SK-N-SH (cell line): ENCODE results near the gene NOL4L. TPM values are rescaled to one million over a fixed set of nuclear protein-coding genes. Genes with fewer than 3 reads are reported as not detected.

Experiments
- CTCF ChIA-PET: fragments of 300-600, 350-600 bp; formaldehyde crosslinking; extraction: SDS; loops from one replicate; lab custom pipeline; 2021; lab: Yijun Ruan, JAX
- POLR2A ChIA-PET: fragments of 350-600 bp; sonication (Branson Sonifier 250); formaldehyde crosslinking; extraction: SDS; loops from one replicate; lab custom pipeline; 2020; ENCODE audit warnings: antibody characterized with exemption, inconsistent platforms; lab: Yijun Ruan, JAX
- DNase-seq: peaks from one replicate; pipeline ENCODE4 v3.0.0; 2012
- H2AFZ ChIP-seq: fragments of 200-600 bp; sonication (generic); 2 replicates; pipeline ENCODE4 v1.8.1; 2016; ENCODE audit warnings: antibody characterized with exemption, mild to moderate bottlenecking, low read depth
- H3F3A ChIP-seq: fragments of 200-600 bp; sonication (generic); replicated peaks from 2 replicates; pipeline ENCODE3; 2016; ENCODE audit warnings: antibody characterized with exemption, mild to moderate bottlenecking; ENCODE audit not compliant: insufficient read depth
- H3K27ac ChIP-seq, 2 experiments: fragments of 200-500 bp in 1 of 2; fragments of 200-600 bp in 1 of 2; sonication (Bioruptor generic) in 1 of 2; sonication (generic), shearing (Covaris generic) in 1 of 2; 2 replicates each; pipeline versions ENCODE4 v1.5.1 to v1.6.1; 2014 to 2016; ENCODE audit warnings: low read depth in 2 of 2, inconsistent platforms in 1 of 2, low read length in 1 of 2, mild to moderate bottlenecking in 1 of 2, mixed read lengths in 1 of 2
- H3K27me3 ChIP-seq: fragments of 200-600 bp; sonication (generic), shearing (Covaris generic); 2 replicates; pipeline ENCODE4 v1.6.1; 2016; ENCODE audit warnings: mixed run types; ENCODE audit not compliant: insufficient read depth
- H3K36me3 ChIP-seq, 2 experiments: fragments of 200-500 bp in 1 of 2; fragments of 200-600 bp in 1 of 2; sonication (Bioruptor generic) in 1 of 2; sonication (generic) in 1 of 2; replicated peaks in 1 of 2; 2 replicates each; pipeline versions ENCODE3 to v1.5.1; 2014 to 2016; ENCODE audit warnings: low read length in 1 of 2, mild to moderate bottlenecking in 1 of 2; ENCODE audit not compliant: insufficient read depth in 2 of 2, control insufficient read depth in 1 of 2
- H3K4me1 ChIP-seq, 2 experiments: fragments of 200-500 bp in 1 of 2; fragments of 200-600 bp in 1 of 2; sonication (Bioruptor generic) in 1 of 2; sonication (generic), shearing (Covaris generic) in 1 of 2; 2 replicates each; pipeline versions ENCODE4 v1.5.1 to v1.6.1; 2014 to 2016; ENCODE audit warnings: low read depth in 1 of 2, low read length in 1 of 2, mixed run types in 1 of 2; ENCODE audit not compliant: insufficient read depth in 2 of 2, control insufficient read depth in 1 of 2
- H3K4me2 ChIP-seq: fragments of 200-600 bp; sonication (generic), shearing (Covaris generic); 2 replicates; pipeline ENCODE4 v1.6.1; 2017; ENCODE audit warnings: mixed run types
- H3K4me3 ChIP-seq, 2 experiments: fragments of 200-500 bp in 1 of 2; fragments of 200-600 bp in 1 of 2; sonication (Bioruptor generic) in 1 of 2; sonication (generic), shearing (Covaris generic) in 1 of 2; 2 replicates each; pipeline versions ENCODE4 v1.5.1 to v1.8.1; 2014 to 2016; ENCODE audit warnings: low read depth in 2 of 2, inconsistent platforms in 1 of 2, low read length in 1 of 2, mild to moderate bottlenecking in 1 of 2, mixed read lengths in 1 of 2, moderate library complexity in 1 of 2
- H3K79me2 ChIP-seq: fragments of 200-600 bp; sonication (generic); 2 replicates; pipeline ENCODE4 v1.8.1; 2017; ENCODE audit warnings: mild to moderate bottlenecking; ENCODE audit not compliant: insufficient read depth
- H3K9ac ChIP-seq: fragments of 200-600 bp; sonication (generic); 2 replicates; pipeline ENCODE4 v1.6.1; 2017; ENCODE audit warnings: mixed run types
- H3K9me2 ChIP-seq: fragments of 200-600 bp; sonication (generic); 2 replicates; pipeline ENCODE4 v1.6.1; 2017; ENCODE audit warnings: mixed run types
- H3K9me3 ChIP-seq: fragments of 200-600 bp; sonication (generic); 2 replicates; pipeline ENCODE4 v1.6.1; 2017; ENCODE audit warnings: mixed run types, mild to moderate bottlenecking, moderate library complexity
- H4K20me1 ChIP-seq: fragments of 200-600 bp; sonication (generic); 2 replicates; pipeline ENCODE4 v1.6.1; 2017; ENCODE audit warnings: mild to moderate bottlenecking, mixed run types; ENCODE audit not compliant: insufficient read depth
- FOXJ3 ChIP-seq: sonication (generic); formaldehyde crosslinking; IDR thresholded peaks from 2 replicates; pipeline ENCODE4 v1.5.1; 2020; ENCODE audit warnings: mild to moderate bottlenecking, missing genetic modification reagents
- FOXM1 ChIP-seq: IDR thresholded peaks from 2 replicates; pipeline ENCODE4 v1.4.0; 2012; ENCODE audit warnings: low read depth, mild to moderate bottlenecking
- GATA2 ChIP-seq: sonication (generic); formaldehyde crosslinking; IDR thresholded peaks from 2 replicates; pipeline ENCODE4 v1.5.0; 2020; ENCODE audit warnings: mild to moderate bottlenecking, missing genetic modification reagents
- JUND ChIP-seq: IDR thresholded peaks from 2 replicates; pipeline ENCODE4 v1.4.0; 2012
- MXI1 ChIP-seq: IDR thresholded peaks from 2 replicates; pipeline ENCODE4 v1.6.1; 2012; ENCODE audit warnings: mild to moderate bottlenecking, low read depth, low read length, improper control_type of control experiment
- NFIC ChIP-seq: IDR thresholded peaks from 2 replicates; pipeline ENCODE4 v1.4.0; 2012; ENCODE audit warnings: borderline replicate concordance
- RFX5 ChIP-seq: IDR thresholded peaks from 2 replicates; pipeline ENCODE4 v1.6.1; 2012; ENCODE audit warnings: mild to moderate bottlenecking, improper control_type of control experiment, low read length
- RXRA ChIP-seq: IDR thresholded peaks from 2 replicates; pipeline ENCODE4 v1.4.0; 2012; ENCODE audit warnings: low read depth, mild to moderate bottlenecking, borderline replicate concordance
- SIN3A ChIP-seq: IDR thresholded peaks from 2 replicates; pipeline ENCODE4 v1.6.1; 2012; ENCODE audit warnings: low read depth, mild to moderate bottlenecking, low read length, moderate library complexity, borderline replicate concordance
- SMC3 ChIP-seq: IDR thresholded peaks from 2 replicates; pipeline ENCODE4 v1.6.1; 2012; ENCODE audit warnings: low read depth, low read length, improper control_type of control experiment
- TAF1 ChIP-seq: IDR thresholded peaks from 2 replicates; pipeline ENCODE4 v1.6.1; 2012; ENCODE audit warnings: low read depth, mild to moderate bottlenecking, low read length, moderate library complexity, borderline replicate concordance
- TCF12 ChIP-seq: IDR thresholded peaks from 2 replicates; pipeline ENCODE4 v1.4.0; 2012
- TEAD4 ChIP-seq: IDR thresholded peaks from 2 replicates; pipeline ENCODE4 v1.4.0; 2012; ENCODE audit warnings: mild to moderate bottlenecking, borderline replicate concordance; ENCODE audit not compliant: insufficient read depth
- WGBS: methylation state at CpG from one replicate; pipeline ENCODE4 v1.1.6; 2017; ENCODE audit warnings: low lambda C conversion rate; 5-methylcytosine and 5-hydroxymethylcytosine counted together
- polyA plus RNA-seq, 3 experiments: library from polyadenylated mRNA; depleted of rRNA; stranded (reverse); fragments of >200 nt; gene quantifications; 2 replicates each; pipeline ENCODE4 v1.2.3, GENCODE V29; 2012
- TF ChIP-seq, protein P1 (sequence below): fragments of 200-600 bp; sonication (generic); IDR thresholded peaks from 2 replicates; pipeline ENCODE4 v1.6.1; 2017; ENCODE audit warnings: antibody characterized with exemption, mild to moderate bottlenecking, moderate library complexity
- TF ChIP-seq, protein P2 (sequence below): fragments of 150-350 bp; IDR thresholded peaks from 2 replicates; pipeline ENCODE4 v1.6.1; 2016; ENCODE audit warnings: mild to moderate bottlenecking, low read depth, low read length
- TF ChIP-seq, protein P3 (sequence below): IDR thresholded peaks from 2 replicates; pipeline ENCODE4 v1.4.0; 2012; ENCODE audit warnings: low read depth, borderline replicate concordance

Gene NOL4L
- polyA plus RNA-seq, 1 of the 3 experiments (the other 2 are of a cell fraction): 14.3 TPM

DNA sequence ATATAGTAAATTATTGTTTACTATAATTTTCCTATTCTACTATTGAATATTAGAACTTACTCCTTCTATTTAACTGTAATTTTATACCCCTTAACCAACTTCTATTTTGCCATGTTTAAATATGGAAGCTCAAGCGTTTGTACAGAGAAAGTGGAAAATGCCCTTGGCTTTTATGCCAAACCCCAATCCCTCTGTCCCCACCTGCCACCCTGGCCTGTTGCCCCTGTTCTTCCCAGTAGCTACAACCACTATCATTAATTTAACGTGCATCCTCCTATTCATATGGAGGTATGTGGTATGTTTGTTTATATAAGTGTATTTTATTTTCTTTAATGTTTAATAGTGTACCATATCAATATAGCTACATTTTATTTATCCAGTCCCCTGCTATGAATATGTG lies 168.9 kb downstream of the NOL4L start:
- Histone ChIP-seq H3K9ac (no peak overlapping the region), H4K20me1 (peaks cover 49% of the 10 kb centered on the region), H3K27me3 (no peaks in the 10 kb centered on the region), H3K36me3 (peaks cover 0 to 27% of the 10 kb centered on the region in 2 experiments), H3F3A (peaks cover 9% of the 10 kb centered on the region), H2AFZ (no peak overlapping the region), H3K9me2 (no peaks in the 10 kb centered on the region), H3K4me1 (no peaks in the 10 kb centered on the region), H3K27ac (no peak overlapping the region), H3K4me2 (no peak overlapping the region), H3K4me3 (no peak overlapping the region), H3K79me2 (peaks cover 96% of the 10 kb centered on the region), H3K9me3 (no peaks in the 10 kb centered on the region)
- TF ChIP-seq MXI1 (no peak), FOXJ3 (no peak), TCF12 (no peak), RFX5 (no peak), NFIC (no peak), SMC3 (no peak), RXRA (no peak), TAF1 (no peak), FOXM1 (no peak), GATA2 (CRISPR knock-in tag) (no peak), JUND (no peak), SIN3A (no peak), TEAD4 (no peak)
- TF ChIP-seq, protein P1, sequence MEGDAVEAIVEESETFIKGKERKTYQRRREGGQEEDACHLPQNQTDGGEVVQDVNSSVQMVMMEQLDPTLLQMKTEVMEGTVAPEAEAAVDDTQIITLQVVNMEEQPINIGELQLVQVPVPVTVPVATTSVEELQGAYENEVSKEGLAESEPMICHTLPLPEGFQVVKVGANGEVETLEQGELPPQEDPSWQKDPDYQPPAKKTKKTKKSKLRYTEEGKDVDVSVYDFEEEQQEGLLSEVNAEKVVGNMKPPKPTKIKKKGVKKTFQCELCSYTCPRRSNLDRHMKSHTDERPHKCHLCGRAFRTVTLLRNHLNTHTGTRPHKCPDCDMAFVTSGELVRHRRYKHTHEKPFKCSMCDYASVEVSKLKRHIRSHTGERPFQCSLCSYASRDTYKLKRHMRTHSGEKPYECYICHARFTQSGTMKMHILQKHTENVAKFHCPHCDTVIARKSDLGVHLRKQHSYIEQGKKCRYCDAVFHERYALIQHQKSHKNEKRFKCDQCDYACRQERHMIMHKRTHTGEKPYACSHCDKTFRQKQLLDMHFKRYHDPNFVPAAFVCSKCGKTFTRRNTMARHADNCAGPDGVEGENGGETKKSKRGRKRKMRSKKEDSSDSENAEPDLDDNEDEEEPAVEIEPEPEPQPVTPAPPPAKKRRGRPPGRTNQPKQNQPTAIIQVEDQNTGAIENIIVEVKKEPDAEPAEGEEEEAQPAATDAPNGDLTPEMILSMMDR: no peak
- TF ChIP-seq, protein P2, sequence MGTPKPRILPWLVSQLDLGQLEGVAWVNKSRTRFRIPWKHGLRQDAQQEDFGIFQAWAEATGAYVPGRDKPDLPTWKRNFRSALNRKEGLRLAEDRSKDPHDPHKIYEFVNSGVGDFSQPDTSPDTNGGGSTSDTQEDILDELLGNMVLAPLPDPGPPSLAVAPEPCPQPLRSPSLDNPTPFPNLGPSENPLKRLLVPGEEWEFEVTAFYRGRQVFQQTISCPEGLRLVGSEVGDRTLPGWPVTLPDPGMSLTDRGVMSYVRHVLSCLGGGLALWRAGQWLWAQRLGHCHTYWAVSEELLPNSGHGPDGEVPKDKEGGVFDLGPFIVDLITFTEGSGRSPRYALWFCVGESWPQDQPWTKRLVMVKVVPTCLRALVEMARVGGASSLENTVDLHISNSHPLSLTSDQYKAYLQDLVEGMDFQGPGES: no peak
- TF ChIP-seq, protein P3, sequence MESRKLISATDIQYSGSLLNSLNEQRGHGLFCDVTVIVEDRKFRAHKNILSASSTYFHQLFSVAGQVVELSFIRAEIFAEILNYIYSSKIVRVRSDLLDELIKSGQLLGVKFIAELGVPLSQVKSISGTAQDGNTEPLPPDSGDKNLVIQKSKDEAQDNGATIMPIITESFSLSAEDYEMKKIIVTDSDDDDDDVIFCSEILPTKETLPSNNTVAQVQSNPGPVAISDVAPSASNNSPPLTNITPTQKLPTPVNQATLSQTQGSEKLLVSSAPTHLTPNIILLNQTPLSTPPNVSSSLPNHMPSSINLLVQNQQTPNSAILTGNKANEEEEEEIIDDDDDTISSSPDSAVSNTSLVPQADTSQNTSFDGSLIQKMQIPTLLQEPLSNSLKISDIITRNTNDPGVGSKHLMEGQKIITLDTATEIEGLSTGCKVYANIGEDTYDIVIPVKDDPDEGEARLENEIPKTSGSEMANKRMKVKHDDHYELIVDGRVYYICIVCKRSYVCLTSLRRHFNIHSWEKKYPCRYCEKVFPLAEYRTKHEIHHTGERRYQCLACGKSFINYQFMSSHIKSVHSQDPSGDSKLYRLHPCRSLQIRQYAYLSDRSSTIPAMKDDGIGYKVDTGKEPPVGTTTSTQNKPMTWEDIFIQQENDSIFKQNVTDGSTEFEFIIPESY: no peak
- ChIA-PET POLR2A (interaction anchor here (1.1 kb wide), 1 partner anchor 8 kb away, joined by 3 read pairs; no protein-coding TSS in a partner anchor), CTCF (interaction anchor here (1.1 kb wide), 1 partner anchor 17 kb away, joined by 4 read pairs; no protein-coding TSS in a partner anchor)
- 80% methylated on average over 2 of the region's 2 CpGs for WGBS
- no peak for DNase-seq
